Endothelial cell of hepatic sinusoid (primary cell): ENCODE results near the gene MNAT1.
"Not testable (repeated sequence)": the region's sequence is repeated elsewhere in the genome, so short reads cannot be mapped to it uniquely, and the experiment has no call there.

Source experiments
- in situ Hi-C: cut with HindIII; loops from 2 replicates; pipeline ENCODE4 v1.10.0; 2017; ENCODE audit warnings: low sequenced_read_pairs

The MNAT1 gene

GRCh38 chr14:60736494-60736893 is 1.9 kb downstream of the MNAT1 start:
- in situ Hi-C loops = no loop called here

GRCh38 chr14:60738843-60739508 is 4.4 kb downstream of the MNAT1 start:
- in situ Hi-C loops = no loop called here

GRCh38 chr14:60744566-60744965 is 10.0 kb downstream of the MNAT1 start:
- in situ Hi-C loops = no loop called here

- in situ Hi-C loops = no loop called here
These were observed 18.9 kb downstream of the MNAT1 start for GRCh38 chr14:60753264-60754119.

GRCh38 chr14:60756847-60757246 is 22.3 kb downstream of the MNAT1 start:
- in situ Hi-C loops = no loop called here

GRCh38 chr14:60757567-60758002 is 23.0 kb downstream of the MNAT1 start:
- in situ Hi-C loops = no loop called here

GRCh38 chr14:60758885-60759284 is 24.3 kb downstream of the MNAT1 start:
- in situ Hi-C loops = no loop called here

- in situ Hi-C loops = no loop called here
These were observed 25.6 kb downstream of the MNAT1 start for GRCh38 chr14:60760209-60760608.

- in situ Hi-C loops = no loop called here
These were observed 26.2 kb downstream of the MNAT1 start for GRCh38 chr14:60760644-60761364.

- in situ Hi-C loops = no loop called here
These were observed 34.0 kb downstream of the MNAT1 start for GRCh38 chr14:60768602-60769001.

GRCh38 chr14:60771117-60771516 is 36.6 kb downstream of the MNAT1 start:
- in situ Hi-C loops = no loop called here

- in situ Hi-C loops = no loop called here
These were observed 39.0 kb downstream of the MNAT1 start for GRCh38 chr14:60773558-60773957.

- in situ Hi-C loops = no loop called here
These were observed 40.7 kb downstream of the MNAT1 start for GRCh38 chr14:60775296-60775695.

- in situ Hi-C loops = no loop called here
These were observed 43.5 kb downstream of the MNAT1 start for GRCh38 chr14:60777856-60778578.

- in situ Hi-C loops = not testable (repeated sequence)
These were observed 45.4 kb downstream of the MNAT1 start for GRCh38 chr14:60779745-60780514.

GRCh38 chr14:60780558-60780957 is 46.0 kb downstream of the MNAT1 start:
- in situ Hi-C loops = not testable (repeated sequence)

- in situ Hi-C loops = no loop called here
These were observed 52.3 kb downstream of the MNAT1 start for GRCh38 chr14:60786905-60787304.

GRCh38 chr14:60789656-60790055 is 55.1 kb downstream of the MNAT1 start:
- in situ Hi-C loops = no loop called here

GRCh38 chr14:60790850-60791249 is 56.3 kb downstream of the MNAT1 start:
- in situ Hi-C loops = no loop called here

GRCh38 chr14:60796434-60796833 is 61.9 kb downstream of the MNAT1 start:
- in situ Hi-C loops = no loop called here
